NT2/D1 (cell line): ENCODE data around the gene RPL38.

Experiments used
- SUZ12 ChIP-seq: IDR thresholded peaks from 2 replicates; pipeline ENCODE4 v1.6.1; 2011; ENCODE audit not compliant: insufficient read length, insufficient read depth; ENCODE audit errors: extremely low read depth
- YY1 ChIP-seq: IDR thresholded peaks from 2 replicates; pipeline ENCODE4 v1.6.1; 2011; ENCODE audit not compliant: insufficient read length, insufficient read depth
- ZNF274 ChIP-seq: IDR thresholded peaks from 2 replicates; pipeline ENCODE4 v1.6.1; 2011; ENCODE audit warnings: mild to moderate bottlenecking, low read depth, low read length

GRCh38 chr17:74235911-74236371 lies 32.5 kb downstream of the RPL38 start:
- TF ChIP-seq SUZ12 (no peak), YY1 (no peak), ZNF274 (no peak)
